RPMI7951 (cell line): ENCODE data around the gene NUCKS1. TPM values are rescaled to one million over a fixed set of nuclear protein-coding genes. Genes with fewer than 3 reads are reported as not detected.
A peak's percentile ranks its signal among the peaks of the same experiment; 100 is the strongest.

ENCODE experiments used
- DNase-seq: peaks from one replicate; pipeline ENCODE4 v3.0.0-alpha.2; 2012; ENCODE audit warnings: low read depth
- total RNA-seq: library from RNA; depleted of rRNA; stranded (reverse); fragments of >200 nt; shearing (Covaris generic); gene quantifications from 2 replicates; pipeline ENCODE4 v1.2.3, GENCODE V29; 2014; rRNA removed

Gene NUCKS1
- total RNA-seq, 1 experiment from 2014 or later, result 154 TPM

- DNase-seq, result no peak
Measured at GRCh38 chr1:205670611-205671430, 79.2 kb downstream of the NUCKS1 start.

- DNase-seq, result no peak
Measured at GRCh38 chr1:205670150-205670446, 79.9 kb downstream of the NUCKS1 start.

DNA sequence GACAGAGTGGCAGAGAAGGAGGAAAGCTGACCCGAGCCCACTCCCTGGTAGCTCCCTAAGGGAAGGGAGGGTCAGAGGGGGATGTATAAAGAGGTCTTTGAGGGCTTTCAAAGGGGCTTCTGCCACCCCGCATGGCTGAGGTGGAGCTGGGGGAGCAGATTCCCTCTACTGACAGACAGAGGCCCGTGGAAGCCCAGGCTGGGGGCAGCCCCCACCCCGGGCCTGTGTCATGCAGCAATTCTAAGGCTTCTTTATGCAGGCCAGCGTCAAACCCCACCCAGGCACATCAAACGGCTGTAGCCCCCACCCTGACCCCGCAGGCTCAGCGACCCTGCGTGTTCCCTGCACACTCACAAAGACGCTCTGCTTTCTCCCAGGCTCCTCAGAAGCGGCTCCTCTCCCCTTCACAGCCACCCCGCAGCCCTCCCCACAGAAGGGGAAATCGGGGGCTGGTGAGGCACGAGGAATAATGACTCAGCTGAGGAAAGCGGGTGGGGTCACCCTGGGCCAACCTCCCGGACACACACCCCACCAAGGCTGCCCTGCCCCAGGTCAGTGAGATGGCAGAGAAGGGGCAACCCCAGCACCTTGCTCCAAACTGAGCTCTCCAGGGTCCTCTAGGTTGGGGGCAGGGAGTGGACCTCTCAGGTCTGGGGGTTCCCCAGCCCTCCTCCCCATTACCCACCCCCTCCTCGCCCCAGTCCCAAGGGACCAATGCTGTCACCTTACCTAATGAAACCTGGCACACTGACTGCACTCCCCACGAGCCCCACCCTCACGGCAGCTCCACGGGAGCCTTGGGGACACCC is 80.4 kb downstream of the NUCKS1 start:
- DNase-seq, result no peak

GRCh38 chr1:205668951-205669340 is 81.0 kb downstream of the NUCKS1 start:
- DNase-seq, result no peak

DNA sequence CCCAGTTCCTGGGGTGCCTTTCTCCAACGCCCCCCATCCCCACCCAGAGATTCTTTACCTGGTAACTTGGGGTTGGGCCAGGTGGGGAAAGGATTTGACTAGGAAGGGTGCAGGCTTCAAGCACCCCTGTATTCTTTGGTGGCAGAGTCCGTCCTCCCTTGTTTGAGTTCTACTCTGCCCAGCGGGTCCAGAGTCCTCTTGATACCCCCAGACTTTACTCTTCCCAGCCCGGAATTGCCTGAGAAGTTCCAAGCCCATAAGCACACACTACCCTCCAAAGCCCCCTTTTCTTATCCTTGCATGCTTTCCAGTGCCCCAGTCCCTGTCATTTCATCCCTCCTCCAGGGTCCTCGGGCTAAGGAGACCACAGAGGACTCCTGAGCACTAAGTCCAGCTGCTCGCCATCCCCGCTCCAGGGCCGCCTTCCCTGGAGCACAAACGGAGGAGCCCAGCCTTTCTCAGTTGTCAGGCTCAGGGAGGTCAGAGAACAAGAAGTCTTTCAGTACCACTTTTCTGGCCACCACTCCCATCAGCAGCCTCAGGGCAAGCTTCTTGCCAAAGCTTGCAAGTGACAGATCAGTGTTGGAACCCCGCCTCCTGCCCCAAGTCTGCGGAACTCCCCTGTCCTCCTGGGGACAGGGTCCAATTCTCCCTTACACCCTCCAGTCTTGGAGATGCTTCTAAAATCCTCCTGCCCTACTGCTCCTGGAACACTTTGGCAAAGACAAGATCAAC is 81.9 kb downstream of the NUCKS1 start:
- DNase-seq, result peak; percentile 18

DNA sequence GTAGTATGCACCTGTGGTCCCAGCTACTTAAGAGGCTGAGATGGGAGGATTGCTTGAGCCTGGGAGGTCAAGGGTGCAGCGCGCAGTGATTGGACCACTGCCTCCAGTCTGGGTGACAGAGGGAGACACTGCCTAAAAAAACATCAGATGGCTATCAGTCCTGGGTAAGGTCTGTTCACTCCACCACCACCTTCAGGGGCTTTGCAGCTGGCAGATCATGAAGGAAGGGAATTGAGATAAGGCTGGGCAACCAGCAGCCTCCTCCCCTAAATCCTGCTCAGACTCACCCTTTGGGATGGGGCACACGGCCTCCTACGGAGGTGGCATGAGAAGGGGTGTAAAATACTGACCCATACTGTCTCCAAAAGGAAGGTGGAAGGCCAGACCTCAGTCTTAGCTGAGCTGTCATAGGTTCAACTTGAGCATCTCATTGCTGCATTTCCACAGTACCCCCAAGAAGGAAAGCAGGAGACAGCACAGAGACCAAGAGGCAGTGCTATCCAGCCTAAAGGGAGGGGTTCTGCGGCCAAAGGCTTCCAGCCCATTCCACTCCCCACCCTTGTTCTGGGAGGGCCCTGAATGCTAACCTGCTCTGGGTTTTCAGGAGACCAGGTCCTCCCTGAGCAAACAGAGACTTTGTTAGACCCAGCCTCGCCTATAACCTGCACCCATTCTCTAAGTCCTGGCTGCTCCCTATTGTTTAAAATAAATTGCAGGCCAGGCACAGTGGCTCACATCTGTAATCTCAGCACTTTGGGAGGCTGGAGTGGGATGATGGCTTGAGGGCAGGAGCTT is 83.4 kb downstream of the NUCKS1 start:
- DNase-seq, result no peak

DNA sequence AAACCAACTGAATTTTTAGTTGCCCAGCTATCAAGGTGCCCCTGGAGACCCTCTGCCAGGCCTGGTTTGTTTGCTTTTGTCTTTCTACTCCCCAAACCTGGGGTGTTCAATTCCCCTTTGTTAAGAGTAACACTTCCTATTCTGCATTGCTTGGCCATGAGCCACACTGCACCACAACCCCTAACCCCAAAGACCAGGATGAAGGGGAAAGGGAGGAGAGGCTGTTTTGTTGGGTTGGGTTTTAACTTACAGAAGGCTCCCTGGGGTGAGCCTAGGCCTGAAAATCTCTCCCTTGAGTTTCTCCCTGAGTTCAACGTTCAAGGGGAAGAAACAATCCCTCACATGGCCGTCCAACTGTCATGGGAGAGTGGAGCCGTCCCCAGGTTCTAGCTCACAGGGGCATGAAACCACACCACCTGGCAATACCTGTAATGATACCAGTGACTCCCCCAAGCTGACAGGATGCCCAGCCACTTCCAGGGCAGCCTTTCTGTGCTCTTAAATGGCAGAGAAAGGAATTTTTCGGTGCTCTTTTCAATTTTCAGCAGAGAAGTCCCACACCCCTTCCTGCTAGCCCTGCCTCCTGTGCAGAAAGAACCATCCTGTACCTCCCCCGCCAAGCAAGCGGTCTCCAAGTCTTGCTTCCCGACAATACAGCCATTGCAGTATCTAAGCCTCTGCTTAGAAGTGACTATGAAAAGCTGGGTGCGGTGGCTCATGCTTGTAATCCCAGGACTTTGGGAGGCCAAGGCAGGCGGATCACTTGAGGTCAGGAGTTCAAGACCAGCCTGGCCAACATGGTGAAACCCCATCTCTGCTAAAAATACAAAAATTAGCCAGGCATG is 84.6 kb downstream of the NUCKS1 start:
- no peak for DNase-seq

- no peak for DNase-seq
Measured at GRCh38 chr1:205664399-205665017, 85.5 kb downstream of the NUCKS1 start.

DNA sequence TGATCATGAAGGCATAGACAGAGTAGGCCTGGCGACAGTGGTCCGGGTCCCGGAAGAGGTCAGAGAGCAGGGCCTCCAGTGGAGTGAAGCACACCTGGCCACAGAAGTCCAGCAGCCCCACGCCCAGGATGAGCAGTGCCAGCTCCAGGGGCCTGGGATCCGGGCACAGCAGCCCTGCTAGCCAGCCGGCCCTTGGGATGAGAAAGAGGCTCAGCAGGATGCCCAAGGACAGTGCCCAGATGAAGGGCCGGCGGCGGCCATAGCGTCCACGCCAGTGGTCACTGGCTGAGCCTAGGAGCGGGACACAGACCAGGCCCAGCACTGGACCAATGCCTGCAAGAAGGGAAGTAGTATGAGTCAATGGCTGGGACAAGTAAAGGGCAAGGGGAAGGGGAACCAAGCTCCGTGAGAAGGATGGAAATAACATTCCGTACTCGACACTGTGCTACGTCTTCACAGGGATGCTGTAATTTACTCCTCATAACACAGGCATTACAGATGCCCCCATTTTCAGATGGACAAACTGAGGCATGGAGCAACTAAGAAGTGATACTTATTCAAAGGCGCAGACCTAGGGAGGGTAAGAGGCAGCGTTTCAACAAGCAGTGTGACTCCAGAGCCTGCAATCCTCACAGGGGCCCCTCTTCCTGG is 86.6 kb downstream of the NUCKS1 start:
- DNase-seq, result no peak

Other genes with a start within 250 kb of the NUCKS1 start
- gene CDK18, start 245.5 kb downstream of the NUCKS1 start, total RNA-seq, result under 0.01 and 0.36 TPM in 2 replicates
- gene ELK4, start 118.2 kb downstream of the NUCKS1 start, total RNA-seq, result 14.3 and 16.1 TPM in 2 replicates
- gene SLC45A3, start 69.7 kb downstream of the NUCKS1 start, total RNA-seq, result 4.4 and 4.7 TPM in 2 replicates
- gene RAB29, start 25.3 kb upstream of the NUCKS1 start, total RNA-seq, result 14.6 and 15.1 TPM in 2 replicates
- gene SLC41A1, start 63.0 kb upstream of the NUCKS1 start, total RNA-seq, result 7.8 and 10.2 TPM in 2 replicates
- gene PM20D1, start 100.0 kb upstream of the NUCKS1 start, total RNA-seq, result not detected in 2 replicates
- under 0.01 TPM in 1 of 2 replicates, not detected in the other for gene SLC26A9, start 193.3 kb upstream of the NUCKS1 start, total RNA-seq